ENCODE results near the gene MRPL55. TPM values are rescaled to one million over a fixed set of nuclear protein-coding genes. Genes with fewer than 3 reads are reported as not detected.

Gene MRPL55
- total RNA-seq, 2 donors from 2014 or later, result 57.6 to 66.7 TPM

DNA sequence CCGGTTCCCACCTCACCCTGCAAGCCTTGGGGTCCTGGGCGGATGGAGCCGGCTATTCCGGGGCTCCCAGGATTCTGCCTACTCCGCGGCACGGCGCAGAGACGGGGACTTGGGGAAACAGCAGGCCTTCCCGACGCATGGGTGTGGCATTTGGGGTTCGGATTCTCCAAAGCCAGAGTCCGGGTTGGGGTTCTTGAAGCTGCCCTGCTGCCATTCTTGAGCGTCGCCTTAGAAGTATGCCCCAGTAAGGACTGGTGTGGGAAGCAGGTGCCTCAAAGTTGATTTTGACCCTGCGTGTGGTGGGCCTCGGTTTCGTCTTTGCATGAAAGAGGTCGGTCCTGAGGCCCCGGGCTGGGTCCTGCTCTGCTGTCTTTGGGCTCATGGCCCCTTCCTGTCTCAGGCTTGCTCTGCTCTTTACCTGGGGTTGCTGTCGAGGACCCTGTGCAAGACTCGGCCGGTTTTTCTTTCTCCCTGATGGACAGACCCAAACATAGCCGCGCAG, 31.7 kb upstream of the MRPL55 start:
- Mint-ChIP-seq H3K36me3 (ENCODE audit: low read depth) (no peaks in the 10 kb centered on the region), H3K4me3 (peak overlapping the region; percentile 75), H3K27me3 (ENCODE audit: insufficient read depth) (peaks cover 34% of the 10 kb centered on the region), H3K4me1 (peaks cover 6% of the 10 kb centered on the region), H3K9me3 (no peaks in the 10 kb centered on the region), H3K27ac (peak overlapping the region; percentile 85)
- Histone ChIP-seq H3K27ac (ENCODE audit: low read depth, low read length) (no peak overlapping the region), H3K9ac (ENCODE audit: extremely low read depth, low read length, poor library complexity, severe bottlenecking) (peak overlapping the region; percentile 90), H3K36me3 (ENCODE audit: control insufficient read depth, insufficient read depth, low read length) (peaks cover 7% of the 10 kb centered on the region), H3K27me3 (ENCODE audit: control insufficient read depth, insufficient read depth, low read length, poor library complexity, severe bottlenecking) (peaks cover 31% of the 10 kb centered on the region), H3K9me3 (ENCODE audit: control insufficient read depth, low read length) (no peaks in the 10 kb centered on the region), H3K4me1 (ENCODE audit: control insufficient read depth, insufficient read depth, low read length) (peaks cover 3% of the 10 kb centered on the region), H3K4me3 (ENCODE audit: low read length) (peak overlapping the region; percentile 88)
- WGBS, 2 experiments (ENCODE audit: insufficient coverage in 1 of 2, insufficient read length in 1 of 2), result 19 to 24% methylated on average over 10 to 25 of the region's 25 CpGs
- DNase-seq, result no peak
- TF ChIP-seq, protein P1, sequence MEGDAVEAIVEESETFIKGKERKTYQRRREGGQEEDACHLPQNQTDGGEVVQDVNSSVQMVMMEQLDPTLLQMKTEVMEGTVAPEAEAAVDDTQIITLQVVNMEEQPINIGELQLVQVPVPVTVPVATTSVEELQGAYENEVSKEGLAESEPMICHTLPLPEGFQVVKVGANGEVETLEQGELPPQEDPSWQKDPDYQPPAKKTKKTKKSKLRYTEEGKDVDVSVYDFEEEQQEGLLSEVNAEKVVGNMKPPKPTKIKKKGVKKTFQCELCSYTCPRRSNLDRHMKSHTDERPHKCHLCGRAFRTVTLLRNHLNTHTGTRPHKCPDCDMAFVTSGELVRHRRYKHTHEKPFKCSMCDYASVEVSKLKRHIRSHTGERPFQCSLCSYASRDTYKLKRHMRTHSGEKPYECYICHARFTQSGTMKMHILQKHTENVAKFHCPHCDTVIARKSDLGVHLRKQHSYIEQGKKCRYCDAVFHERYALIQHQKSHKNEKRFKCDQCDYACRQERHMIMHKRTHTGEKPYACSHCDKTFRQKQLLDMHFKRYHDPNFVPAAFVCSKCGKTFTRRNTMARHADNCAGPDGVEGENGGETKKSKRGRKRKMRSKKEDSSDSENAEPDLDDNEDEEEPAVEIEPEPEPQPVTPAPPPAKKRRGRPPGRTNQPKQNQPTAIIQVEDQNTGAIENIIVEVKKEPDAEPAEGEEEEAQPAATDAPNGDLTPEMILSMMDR (conservative IDR thresholded peaks at IDR 0.05), result no peak

DNA sequence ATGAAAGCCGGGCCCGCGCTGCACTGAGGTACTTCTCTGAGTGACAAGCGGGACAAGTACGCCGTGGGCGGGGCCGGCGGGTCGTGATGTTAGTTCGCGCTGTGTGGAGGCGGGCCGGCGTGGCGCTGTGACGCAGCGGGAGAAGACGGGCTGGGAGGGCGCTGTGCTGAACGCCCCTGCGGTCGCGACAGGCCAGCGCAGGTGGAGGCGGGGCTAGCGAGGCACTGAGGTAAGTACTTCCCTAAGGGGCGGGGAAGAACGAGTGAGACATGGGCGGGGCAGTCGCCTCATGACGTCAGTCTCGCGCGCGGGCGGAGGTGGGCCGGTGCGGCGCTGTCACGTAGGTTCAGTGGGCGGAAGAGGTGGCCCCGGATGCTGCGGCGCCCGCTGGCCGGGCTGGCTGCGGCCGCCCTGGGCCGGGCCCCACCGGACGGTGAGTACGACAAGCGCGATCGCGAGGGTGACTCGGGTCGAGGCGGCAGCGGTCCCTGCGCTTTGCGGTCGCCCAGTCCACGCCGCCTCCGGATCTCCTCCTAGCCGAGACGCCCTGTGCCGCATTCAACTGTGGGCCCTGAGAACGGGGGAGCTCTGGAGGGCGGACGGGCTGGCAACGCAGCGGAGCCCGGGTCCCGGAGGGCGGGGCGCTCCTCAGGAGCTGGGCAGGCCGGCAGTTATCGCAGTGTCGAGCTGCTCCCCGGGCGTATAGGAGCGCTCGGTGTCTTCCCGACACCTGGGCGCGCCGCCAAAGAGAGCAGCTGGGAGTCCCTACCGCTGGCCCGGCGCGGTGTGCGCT, 31.0 kb upstream of the MRPL55 start, which contains the start of gene GUK1:
GUK1 (plus strand) TSS at position 349 of the 793 bp plus-strand sequence; CDS start at position 373, 24 bp downstream.
- DNase-seq, result peak; percentile 100
- Histone ChIP-seq H3K27me3 (ENCODE audit: control insufficient read depth, insufficient read depth, low read length, poor library complexity, severe bottlenecking) (peaks cover 37% of the 10 kb centered on the region), H3K9ac (ENCODE audit: extremely low read depth, low read length, poor library complexity, severe bottlenecking) (peak within 1 kb of the TSS; percentile 90), H3K9me3 (ENCODE audit: control insufficient read depth, low read length) (no peaks in the 10 kb centered on the region), H3K36me3 (ENCODE audit: control insufficient read depth, insufficient read depth, low read length) (peaks cover 7% of the 10 kb centered on the region), H3K27ac (ENCODE audit: low read depth, low read length) (peak within 1 kb of the TSS; percentile 62), H3K4me1 (ENCODE audit: control insufficient read depth, insufficient read depth, low read length) (peaks cover 3% of the 10 kb centered on the region), H3K4me3 (ENCODE audit: low read length) (peak within 1 kb of the TSS; percentile 88)
- Mint-ChIP-seq H3K27me3 (ENCODE audit: insufficient read depth) (peaks cover 40% of the 10 kb centered on the region), H3K9me3 (no peaks in the 10 kb centered on the region), H3K27ac (peak within 1 kb of the TSS; percentile 92), H3K36me3 (ENCODE audit: low read depth) (no peaks in the 10 kb centered on the region), H3K4me1 (peaks cover 6% of the 10 kb centered on the region), H3K4me3 (peak within 1 kb of the TSS; percentile 75)
- TF ChIP-seq, protein P1 (conservative IDR thresholded peaks at IDR 0.05), result peak; percentile 53
- 0% methylated on average over 53 to 95 of the region's 95 CpGs for WGBS, 2 experiments (ENCODE audit: insufficient coverage in 1 of 2, insufficient read length in 1 of 2)

DNA sequence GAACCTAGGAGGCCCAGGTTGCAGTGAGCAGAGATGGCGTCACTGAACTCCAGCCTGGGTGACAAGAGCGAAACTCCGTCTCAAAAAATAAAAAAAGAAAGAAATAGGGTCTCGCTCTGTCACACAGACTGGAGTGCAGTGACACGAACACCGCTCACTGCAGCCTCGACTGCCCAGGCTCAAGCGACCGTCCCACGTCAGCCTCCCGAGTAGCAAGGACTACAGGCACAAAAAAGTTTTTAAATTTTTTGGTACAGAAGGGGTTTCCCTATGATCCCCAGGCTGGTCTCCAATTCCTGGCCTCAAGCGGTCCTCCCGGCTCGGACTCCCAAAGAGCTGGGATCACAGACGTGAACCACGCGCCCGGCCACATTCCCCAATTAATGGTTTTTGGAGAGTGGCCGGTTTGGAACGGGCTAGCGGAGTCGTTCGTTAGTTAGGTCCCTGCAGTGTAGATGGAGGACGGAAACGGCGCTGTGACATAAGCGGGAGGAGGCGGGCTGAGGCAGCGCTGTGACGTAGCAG, 30.4 kb upstream of the MRPL55 start:
- H3K9me3 ChIP-seq (ENCODE audit: control insufficient read depth, low read length), result no peaks in the 10 kb centered on the region
- Mint-ChIP-seq H3K36me3 (ENCODE audit: low read depth) (no peaks in the 10 kb centered on the region), H3K27ac (peak overlapping the region; percentile 92), H3K27me3 (ENCODE audit: insufficient read depth) (peaks cover 47% of the 10 kb centered on the region), H3K9me3 (no peaks in the 10 kb centered on the region), H3K4me1 (peaks cover 6% of the 10 kb centered on the region), H3K4me3 (peak overlapping the region; percentile 75)
- H3K36me3 ChIP-seq (ENCODE audit: control insufficient read depth, insufficient read depth, low read length), result peaks cover 7% of the 10 kb centered on the region
- H3K9ac ChIP-seq (ENCODE audit: extremely low read depth, low read length, poor library complexity, severe bottlenecking), result no peak overlapping the region
- H3K4me3 ChIP-seq (ENCODE audit: low read length), result peak overlapping the region; percentile 88
- peaks cover 44% of the 10 kb centered on the region for H3K27me3 ChIP-seq (ENCODE audit: control insufficient read depth, insufficient read depth, low read length, poor library complexity, severe bottlenecking)
- TF ChIP-seq, protein P1 (conservative IDR thresholded peaks at IDR 0.05), result no peak
- 26 to 58% methylated on average over 12 to 30 of the region's 30 CpGs for WGBS, 2 experiments (ENCODE audit: insufficient coverage in 1 of 2, insufficient read length in 1 of 2)
- no peak overlapping the region for H3K27ac ChIP-seq (ENCODE audit: low read depth, low read length)
- H3K4me1 ChIP-seq (ENCODE audit: control insufficient read depth, insufficient read depth, low read length), result peaks cover 3% of the 10 kb centered on the region
- DNase-seq, result no peak

Data from endodermal cell (in vitro differentiated cells).